ENCODE measurements around the gene GDPGP1.

GRCh38 chr15:90210593-90210992 lies 23.4 kb upstream of the GDPGP1 start:
- TF ChIP-seq CTCF (IDR thresholded peaks at IDR 0.05), result no peak
- TF ChIP-seq POLR2A (IDR thresholded peaks at IDR 0.05), result no peak
